NCI-H1930 (cell line): ENCODE data around the gene FAT2.

Source experiments
- DNase-seq, 2 experiments: peaks; one replicate each; lab custom pipeline; 2025; lab: John Stamatoyannopoulos, UW

FAT2 gene

GRCh38 chr5:151555760-151556576 is 35.2 kb downstream of the FAT2 start:
- no peak for DNase-seq

GRCh38 chr5:151553695-151554094 is 37.4 kb downstream of the FAT2 start:
- DNase-seq, result no peak

- DNase-seq, result no peak
Measured at GRCh38 chr5:151553130-151553670, 37.9 kb downstream of the FAT2 start.

GRCh38 chr5:151551985-151552384 is 39.1 kb downstream of the FAT2 start:
- no peak for DNase-seq

GRCh38 chr5:151550146-151550545 is 41.0 kb downstream of the FAT2 start:
- no peak for DNase-seq

- no peak for DNase-seq
Measured at GRCh38 chr5:151549713-151550112, 41.4 kb downstream of the FAT2 start.

GRCh38 chr5:151547364-151547763 is 43.8 kb downstream of the FAT2 start:
- no peak for DNase-seq

- no peak for DNase-seq
Measured at GRCh38 chr5:151541571-151541970, 49.6 kb downstream of the FAT2 start.
